Vagina (tissue), 2 donors: ENCODE data around the gene RCAN1.

ENCODE experiments used
- CTCF ChIP-seq, 3 experiments: fragments of 450-650 bp in 2 of 3; fragments of 200-600 bp in 1 of 3; sonication (generic) in 1 of 3; IDR thresholded peaks; one replicate each; pipeline ENCODE4 v1.5.1; 2017 to 2019; ENCODE audit warnings: antibody characterized with exemption in 3 of 3, mild to moderate bottlenecking in 2 of 3, moderate library complexity in 2 of 3
- POLR2A ChIP-seq, 2 donors: fragments of 450-650 bp; IDR thresholded peaks; one replicate each; pipeline ENCODE4 v1.6.1; 2017; ENCODE audit warnings: antibody characterized with exemption in 2 of 2, mild to moderate bottlenecking in 2 of 2, moderate library complexity in 2 of 2
- POLR2AphosphoS5 ChIP-seq, 2 donors: sonication (generic); formaldehyde crosslinking; IDR thresholded peaks; one replicate each; pipeline ENCODE4 v1.9.0; 2017; ENCODE audit warnings: antibody characterized with exemption in 2 of 2, mild to moderate bottlenecking in 2 of 2, low read depth in 1 of 2; ENCODE audit not compliant: insufficient read depth in 1 of 2

- TF ChIP-seq POLR2A (IDR thresholded peaks at IDR 0.05) (no peak), POLR2AphosphoS5 (IDR thresholded peaks at IDR 0.05; ENCODE audit: insufficient read depth in 1 of 2, low read depth in 1 of 2) (no peak), CTCF (IDR thresholded peaks at IDR 0.05) (no peak)
Observed at GRCh38 chr21:34560609-34561008, 54.3 kb downstream of the RCAN1 start.
